NOMO-1 treated with dmso at 0.1 percent for 144 hours (cell line): Measurements from ENCODE around the gene MEF2A.
A peak's percentile ranks its signal among the peaks of the same experiment; 100 is the strongest.
"Not testable (repeated sequence)": the region's sequence is repeated elsewhere in the genome, so short reads cannot be mapped to it uniquely, and the experiment has no call there.

Experiments used
- DNase-seq: peaks from one replicate; lab custom pipeline; 2025; ENCODE audit not compliant: unreplicated experiment; lab: John Stamatoyannopoulos, UW

Gene MEF2A

GRCh38 chr15:99727330-99727729 is 161.5 kb downstream of the MEF2A start:
- no peak for DNase-seq

GRCh38 chr15:99727733-99728132 is 161.9 kb downstream of the MEF2A start:
- no peak for DNase-seq

- DNase-seq: no peak
Measured at GRCh38 chr15:99728916-99729315, 163.1 kb downstream of the MEF2A start.

- DNase-seq: no peak
Measured at GRCh38 chr15:99729327-99729726, 163.5 kb downstream of the MEF2A start.

- DNase-seq: no peak
Measured at GRCh38 chr15:99729920-99730319, 164.1 kb downstream of the MEF2A start.

- DNase-seq: no peak
Measured at GRCh38 chr15:99731336-99732123, 165.7 kb downstream of the MEF2A start.

GRCh38 chr15:99732124-99732750 is 166.5 kb downstream of the MEF2A start:
- DNase-seq: no peak

GRCh38 chr15:99732751-99733267 is 167.0 kb downstream of the MEF2A start:
- DNase-seq: no peak

GRCh38 chr15:99733268-99734039 is 167.7 kb downstream of the MEF2A start, which contains the start of gene LYSMD4:
LYSMD4 (minus strand) TSS chr15:99733437; CDS start chr15:99731999, 1,438 bp downstream.
- DNase-seq: peak; percentile 94

GRCh38 chr15:99734040-99734291 is 168.2 kb downstream of the MEF2A start:
- DNase-seq: not testable (repeated sequence)

GRCh38 chr15:99734575-99734974 is 168.8 kb downstream of the MEF2A start:
- DNase-seq: no peak

- no peak for DNase-seq
Measured at GRCh38 chr15:99735868-99736267, 170.1 kb downstream of the MEF2A start.

GRCh38 chr15:99736702-99737101 is 170.9 kb downstream of the MEF2A start:
- DNase-seq: no peak

GRCh38 chr15:99738021-99738847 is 172.4 kb downstream of the MEF2A start:
- no peak for DNase-seq

GRCh38 chr15:99741835-99742234 is 176.1 kb downstream of the MEF2A start:
- DNase-seq: no peak

GRCh38 chr15:99744142-99744541 is 178.4 kb downstream of the MEF2A start:
- DNase-seq: no peak

- DNase-seq: no peak
Measured at GRCh38 chr15:99745370-99746086, 179.7 kb downstream of the MEF2A start.

GRCh38 chr15:99749386-99749785 is 183.6 kb downstream of the MEF2A start:
- DNase-seq: no peak

- not testable (repeated sequence) for DNase-seq
Measured at GRCh38 chr15:99750326-99750725, 184.5 kb downstream of the MEF2A start.

- no peak for DNase-seq
Measured at GRCh38 chr15:99752556-99752955, 186.8 kb downstream of the MEF2A start.
